Endothelial cell of umbilical vein (primary cell): ENCODE data around the gene ZNF148.

Experiments used
- EZH2 ChIP-seq: IDR thresholded peaks from 2 replicates; pipeline ENCODE4 v1.6.1; 2012; ENCODE audit warnings: borderline replicate concordance, low read depth, mild to moderate bottlenecking, moderate library complexity, low read length, inconsistent platforms; ENCODE audit not compliant: severe bottlenecking
- FOS ChIP-seq: IDR thresholded peaks from 2 replicates; pipeline ENCODE4 v1.6.1; 2011; ENCODE audit warnings: mild to moderate bottlenecking, low read length, moderate library complexity, borderline replicate concordance; ENCODE audit not compliant: insufficient read depth
- GATA2 ChIP-seq: IDR thresholded peaks from 2 replicates; pipeline ENCODE4 v1.7.0; 2011; ENCODE audit warnings: low read depth, mild to moderate bottlenecking, moderate library complexity, mixed read lengths, low read length; ENCODE audit not compliant: insufficient read length, insufficient read depth
- JUN ChIP-seq: IDR thresholded peaks from 2 replicates; pipeline ENCODE4 v1.6.1; 2011; ENCODE audit warnings: borderline replicate concordance, low read depth; ENCODE audit not compliant: insufficient read length, insufficient read depth
- MYC ChIP-seq: IDR thresholded peaks from one replicate; pipeline ENCODE4 v1.6.1; 2011; ENCODE audit warnings: mild to moderate bottlenecking, low read depth, low read length
- POLR2A ChIP-seq: IDR thresholded peaks from 2 replicates; pipeline ENCODE4 v1.6.1; 2012; ENCODE audit warnings: low read depth, mild to moderate bottlenecking, control low read depth, low read length
- POLR2AphosphoS5 ChIP-seq: IDR thresholded peaks from 2 replicates; pipeline ENCODE4 v1.6.1; 2012; ENCODE audit warnings: low read depth, mild to moderate bottlenecking, control low read depth, low read length, moderate library complexity; ENCODE audit not compliant: insufficient read depth
- TF ChIP-seq, protein P1 (sequence below): IDR thresholded peaks from 2 replicates; pipeline ENCODE4 v1.6.1; 2011; ENCODE audit not compliant: insufficient read depth, insufficient read length
- TF ChIP-seq, protein P2 (sequence below), 2 donors: IDR thresholded peaks; 1 replicate in 1 of 2; 2 replicates in 1 of 2; pipeline ENCODE4 v1.5.1; 2011; ENCODE audit warnings: low read length in 2 of 2, mild to moderate bottlenecking in 2 of 2, moderate library complexity in 2 of 2, control low read depth in 1 of 2, inconsistent platforms in 1 of 2, low read depth in 1 of 2; ENCODE audit not compliant: insufficient read depth in 1 of 2; ENCODE audit errors: extremely low read depth in 1 of 2

DNA sequence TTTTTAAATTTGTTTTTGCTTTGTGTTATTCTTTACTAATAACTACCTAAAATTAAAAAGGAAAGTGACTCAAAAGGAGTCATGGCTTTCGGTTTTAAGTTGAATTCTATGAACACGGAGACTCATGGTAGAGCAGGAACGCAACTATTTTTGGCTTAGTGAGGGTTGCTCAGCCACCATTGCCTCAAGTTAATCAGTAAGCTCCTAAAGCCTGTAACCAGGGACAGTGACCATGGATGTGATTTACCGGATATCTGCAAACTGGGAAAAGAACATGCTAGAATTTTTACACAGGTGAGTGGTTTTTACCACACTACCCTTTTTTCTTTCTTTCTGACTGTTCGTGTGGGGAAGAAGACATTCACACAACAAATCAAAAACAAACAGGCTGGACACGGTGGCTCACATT is 174.4 kb downstream of the ZNF148 start:
- TF ChIP-seq, protein P1, sequence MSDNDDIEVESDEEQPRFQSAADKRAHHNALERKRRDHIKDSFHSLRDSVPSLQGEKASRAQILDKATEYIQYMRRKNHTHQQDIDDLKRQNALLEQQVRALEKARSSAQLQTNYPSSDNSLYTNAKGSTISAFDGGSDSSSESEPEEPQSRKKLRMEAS: no peak
- TF ChIP-seq, protein P2, sequence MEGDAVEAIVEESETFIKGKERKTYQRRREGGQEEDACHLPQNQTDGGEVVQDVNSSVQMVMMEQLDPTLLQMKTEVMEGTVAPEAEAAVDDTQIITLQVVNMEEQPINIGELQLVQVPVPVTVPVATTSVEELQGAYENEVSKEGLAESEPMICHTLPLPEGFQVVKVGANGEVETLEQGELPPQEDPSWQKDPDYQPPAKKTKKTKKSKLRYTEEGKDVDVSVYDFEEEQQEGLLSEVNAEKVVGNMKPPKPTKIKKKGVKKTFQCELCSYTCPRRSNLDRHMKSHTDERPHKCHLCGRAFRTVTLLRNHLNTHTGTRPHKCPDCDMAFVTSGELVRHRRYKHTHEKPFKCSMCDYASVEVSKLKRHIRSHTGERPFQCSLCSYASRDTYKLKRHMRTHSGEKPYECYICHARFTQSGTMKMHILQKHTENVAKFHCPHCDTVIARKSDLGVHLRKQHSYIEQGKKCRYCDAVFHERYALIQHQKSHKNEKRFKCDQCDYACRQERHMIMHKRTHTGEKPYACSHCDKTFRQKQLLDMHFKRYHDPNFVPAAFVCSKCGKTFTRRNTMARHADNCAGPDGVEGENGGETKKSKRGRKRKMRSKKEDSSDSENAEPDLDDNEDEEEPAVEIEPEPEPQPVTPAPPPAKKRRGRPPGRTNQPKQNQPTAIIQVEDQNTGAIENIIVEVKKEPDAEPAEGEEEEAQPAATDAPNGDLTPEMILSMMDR (IDR thresholded peaks at IDR 0.05; ENCODE audit: extremely low read depth in 1 of 2, insufficient read depth in 1 of 2, low read depth in 1 of 2, low read length in 2 of 2): no peak
- TF ChIP-seq EZH2 (no peak), POLR2A (no peak), POLR2AphosphoS5 (no peak), GATA2 (no peak), MYC (no peak), FOS (no peak), JUN (no peak)
